K562 (cell line): ENCODE measurements around the gene ACSF2. TPM values are rescaled to one million over a fixed set of nuclear protein-coding genes. Genes with fewer than 3 reads are reported as not detected.
A peak's percentile ranks its signal among the peaks of the same experiment; 100 is the strongest.

Source experiments
- ATAC-seq: fragments of 200-7000 bp; cut with Tn5 transposase; 3 replicates; pipeline ENCODE4 v1.9.1; 2020; ENCODE audit warnings: moderate library complexity
- BruUV-seq: library from RNA; stranded (reverse); fragments of 400-500 nt; replicated peaks from 2 replicates; lab custom pipeline; 2021; lab: Mats Ljungman, UMichigan
- CTCF ChIA-PET: fragments of 300-600 bp; formaldehyde crosslinking; extraction: SDS; loops from one replicate; lab custom pipeline; 2021; ENCODE audit warnings: low intra/inter-chr PET ratio; lab: Yijun Ruan, JAX
- POLR2A ChIA-PET: fragments of 300-600, 350-650 bp; sonication (Branson Sonifier 250); formaldehyde crosslinking; extraction: SDS; loops from one replicate; lab custom pipeline; 2021; ENCODE audit warnings: antibody characterized with exemption, inconsistent platforms; lab: Yijun Ruan, JAX
- DNase-seq, 4 experiments: peaks; one replicate each; pipeline versions ENCODE4 v3.0.0 to v3.0.0-alpha.2; 2011 to 2018; ENCODE audit warnings: low spot score in 3 of 4, mixed read lengths in 3 of 4; ENCODE audit errors: extremely low read depth in 1 of 4
- FAIRE-seq: peaks from 2 replicates; lab custom pipeline; 2011; peaks lifted over from hg19 to GRCh38; lab: Jason Lieb, UNC
- H2AFZ ChIP-seq: 2 replicates; pipeline ENCODE4 v1.6.0; 2011; ENCODE audit warnings: low read depth, low read length, control low read depth, inconsistent platforms
- H3K27ac ChIP-seq: fragments of 200-600 bp; 3 replicates; pipeline ENCODE4 v1.8.0; 2011; ENCODE audit warnings: low read depth, mild to moderate bottlenecking, control low read depth, inconsistent platforms, low read length, moderate library complexity, mixed read lengths; ENCODE audit errors: extremely low read depth
- H3K27me3 ChIP-seq, 2 experiments: fragments of 300-600 bp in 1 of 2; 2 replicates in 1 of 2; 3 replicates in 1 of 2; pipeline versions ENCODE4 v1.6.0 to v1.8.0; 2011; ENCODE audit warnings: inconsistent platforms in 2 of 2, low read length in 2 of 2, mild to moderate bottlenecking in 1 of 2, mixed read lengths in 1 of 2, moderate library complexity in 1 of 2; ENCODE audit not compliant: control insufficient read depth in 2 of 2, insufficient read depth in 2 of 2
- H3K36me3 ChIP-seq: fragments of 300-600 bp; 3 replicates; pipeline ENCODE4 v1.8.0; 2011; ENCODE audit warnings: mild to moderate bottlenecking, low read length, inconsistent platforms; ENCODE audit not compliant: control insufficient read depth, insufficient read depth
- H3K4me1 ChIP-seq, 2 experiments: fragments of 200-600 bp in 1 of 2; replicated peaks in 1 of 2; 2 replicates in 1 of 2; 3 replicates in 1 of 2; pipeline versions ENCODE4 v1.5.1 to v1.8.0; 2011; ENCODE audit warnings: inconsistent platforms in 2 of 2, low read length in 2 of 2, mild to moderate bottlenecking in 1 of 2, mixed read lengths in 1 of 2, moderate library complexity in 1 of 2; ENCODE audit not compliant: control insufficient read depth in 2 of 2, insufficient read depth in 2 of 2
- H3K4me2 ChIP-seq: 2 replicates; pipeline ENCODE4 v1.6.1; 2011; ENCODE audit warnings: low read length, control low read depth, inconsistent platforms, mixed read lengths; ENCODE audit not compliant: insufficient read depth
- H3K4me3 ChIP-seq: fragments of 200-600 bp; sonication (generic), shearing (Covaris generic); 2 replicates; pipeline ENCODE4 v1.5.1; 2016; ENCODE audit warnings: control low read depth, inconsistent platforms
- H3K79me2 ChIP-seq: fragments of 200-600 bp; 3 replicates; pipeline ENCODE4 v1.8.0; 2011; ENCODE audit warnings: low read length, inconsistent platforms; ENCODE audit not compliant: control insufficient read depth, insufficient read depth
- H3K9ac ChIP-seq, 2 experiments: 2 replicates each; pipeline versions ENCODE4 v1.6.0 to v1.6.1; 2011; ENCODE audit warnings: low read depth in 2 of 2, low read length in 2 of 2, control low read depth in 1 of 2, inconsistent platforms in 1 of 2, mild to moderate bottlenecking in 1 of 2, mixed read lengths in 1 of 2; ENCODE audit not compliant: insufficient read depth in 1 of 2
- H3K9me1 ChIP-seq: one replicate; pipeline ENCODE4 v1.6.0; 2011; ENCODE audit warnings: inconsistent platforms, mild to moderate bottlenecking, low read length, moderate library complexity; ENCODE audit not compliant: control insufficient read depth, insufficient read depth
- H3K9me3 ChIP-seq: replicated peaks from 2 replicates; pipeline ENCODE4 v1.5.1; 2011; ENCODE audit warnings: low read depth, low read length, inconsistent platforms; ENCODE audit not compliant: control insufficient read depth, insufficient read depth
- H4K20me1 ChIP-seq: replicated peaks from 2 replicates; pipeline ENCODE4 v1.6.1; 2011; ENCODE audit warnings: low read length, inconsistent platforms, mixed read lengths; ENCODE audit not compliant: control insufficient read depth, insufficient read depth
- ARHGAP35 ChIP-seq: fragments of 450-650 bp; IDR thresholded peaks from 2 replicates; pipeline ENCODE4 v1.6.1; 2018; ENCODE audit not compliant: partially characterized antibody
- CHD2 ChIP-seq: IDR thresholded peaks from 2 replicates; pipeline ENCODE4 v1.6.1; 2011; ENCODE audit warnings: low read depth, low read length
- CREB1 ChIP-seq, 2 experiments: sonication (generic) in 1 of 2; formaldehyde crosslinking in 1 of 2; IDR thresholded peaks; 2 replicates each; pipeline versions ENCODE4 v1.6.1 to v1.8.0; 2012 to 2022; ENCODE audit warnings: inconsistent platforms in 1 of 2, mild to moderate bottlenecking in 1 of 2, missing genetic modification reagents in 1 of 2, moderate library complexity in 1 of 2
- CSDE1 ChIP-seq, 2 experiments: fragments of 450-650 bp; IDR thresholded peaks; 2 replicates each; pipeline ENCODE4 v1.6.1; 2016; ENCODE audit warnings: mild to moderate bottlenecking in 1 of 2
- KAT2B ChIP-seq: IDR thresholded peaks from one replicate; pipeline ENCODE4 v1.6.1; 2012; ENCODE audit warnings: low read depth, mild to moderate bottlenecking, control low read depth, inconsistent platforms, low read length, moderate library complexity
- NFE2 ChIP-seq: IDR thresholded peaks from 2 replicates; pipeline ENCODE4 v1.6.1; 2014; ENCODE audit warnings: antibody characterized with exemption, low read depth
- RBM15 ChIP-seq: fragments of 200-400 bp; formaldehyde crosslinking; IDR thresholded peaks from 2 replicates; pipeline ENCODE4 v1.6.1; 2018; ENCODE audit warnings: mild to moderate bottlenecking, low read length, moderate library complexity; ENCODE audit not compliant: insufficient read depth
- RBM25 ChIP-seq: fragments of 200-400 bp; formaldehyde crosslinking; IDR thresholded peaks from 2 replicates; pipeline ENCODE4 v1.6.1; 2018; ENCODE audit warnings: low read length, low read depth, moderate library complexity; ENCODE audit not compliant: severe bottlenecking
- SMAD3 ChIP-seq: fragments of 450-650 bp; formaldehyde crosslinking; conservative IDR thresholded peaks from 2 replicates; pipeline ENCODE4 v1.4.0; 2020; ENCODE audit warnings: mild to moderate bottlenecking
- SRSF9 ChIP-seq: fragments of 200-400 bp; formaldehyde crosslinking; IDR thresholded peaks from 2 replicates; pipeline ENCODE4 v1.6.1; 2017; ENCODE audit warnings: low read depth, low read length, borderline replicate concordance
- TCF3 ChIP-seq: sonication (generic); formaldehyde crosslinking; IDR thresholded peaks from 2 replicates; pipeline ENCODE4 v1.4.0; 2020; ENCODE audit warnings: mild to moderate bottlenecking, missing genetic modification reagents
- XRCC3 ChIP-seq: fragments of 450-650 bp; IDR thresholded peaks from 2 replicates; pipeline ENCODE4 v1.6.1; 2017; ENCODE audit warnings: mild to moderate bottlenecking, moderate library complexity
- ZC3H4 ChIP-seq: sonication (generic); formaldehyde crosslinking; IDR thresholded peaks from 2 replicates; pipeline ENCODE4 v1.9.0; 2021; ENCODE audit warnings: missing genetic modification reagents, borderline replicate concordance
- ZKSCAN3 ChIP-seq: fragments of 250-450 bp; sonication (Bioruptor Pico); IDR thresholded peaks from 2 replicates; pipeline ENCODE4 v1.4.0; 2020
- ZNF699 ChIP-seq: fragments of 250-450 bp; sonication (Bioruptor Pico); IDR thresholded peaks from 2 replicates; pipeline ENCODE4 v1.8.0; 2021; ENCODE audit warnings: mild to moderate bottlenecking, moderate library complexity; ENCODE audit not compliant: insufficient replicate concordance
- ZSCAN29 ChIP-seq: fragments of 450-650 bp; IDR thresholded peaks from 2 replicates; pipeline ENCODE4 v1.6.1; 2017
- WGBS: fragments of 100-300 bp; shearing (Covaris generic); methylation state at CpG from one replicate; pipeline ENCODE4 v1.1.6; 2016; ENCODE audit warnings: low coverage, mixed read lengths; ENCODE audit not compliant: insufficient coverage; ENCODE audit errors: missing lambda C conversion rate; 5-methylcytosine and 5-hydroxymethylcytosine counted together
- in situ Hi-C: fragments of 300-500 bp; cut with MboI; formaldehyde crosslinking; loops from 4 replicates; pipeline ENCODE4 v1.15.0; 2018; ENCODE audit warnings: inconsistent platforms, mixed read lengths
- intact Hi-C: fragments of 100-400 bp; cut with micrococcal nuclease; formaldehyde crosslinking; loops from 2 replicates; pipeline ENCODE4 v1.14.2; 2022
- polyA plus RNA-seq, 8 experiments: library from polyadenylated mRNA; depleted of rRNA in 4 of 8; stranded (reverse) in 5 of 8; unstranded in 3 of 8; fragments of >200 nt; fragmentation: Nextera tagmentation in 2 of 8; fragmentation: Illumina TruSeq in 1 of 8; extraction: Ambion mirVana in 2 of 8; extraction: Trizol in 1 of 8; gene quantifications; 2 replicates each; pipeline versions ENCODE4 v1.2.1 to v1.2.3, GENCODE V29; 2011 to 2014; ENCODE audit warnings: inconsistent platforms in 1 of 8, missing spikeins in 1 of 8
- total RNA-seq, 7 experiments: library from RNA; depleted of rRNA in 6 of 7; stranded (reverse); fragments of >200 nt in 6 of 7; fragmentation: Illumina TruSeq in 2 of 7; extraction: Trizol in 2 of 7; gene quantifications; 2 replicates each; pipeline versions ENCODE4 v1.2.1 to v1.2.3, GENCODE V29; 2011 to 2021; ENCODE audit warnings: low replicate concordance in 1 of 7
- TF ChIP-seq, protein P1 (sequence below): fragments of 450-650 bp; IDR thresholded peaks from 2 replicates; pipeline ENCODE4 v1.6.1; 2016; ENCODE audit warnings: mild to moderate bottlenecking
- TF ChIP-seq, protein P2 (sequence below): fragments of 250-450 bp; sonication (Bioruptor Pico); IDR thresholded peaks from 2 replicates; pipeline ENCODE4 v1.9.0; 2021; ENCODE audit warnings: mild to moderate bottlenecking, inconsistent platforms

The ACSF2 gene
- total and polyA plus RNA-seq, 9 of the 15 experiments (the other 6 are each of a cell fraction or from before 2014, with no cell fraction given) = 0.89 to 6.1 (median 3.5) TPM

- TF ChIP-seq SMAD3 (CRISPR knock-in tag) (no peak), ZNF699 (CRISPR knock-in tag) (no peak)
Measured at GRCh38 chr17:50439008-50439407, 13.0 kb downstream of the ACSF2 start (continued).

DNA sequence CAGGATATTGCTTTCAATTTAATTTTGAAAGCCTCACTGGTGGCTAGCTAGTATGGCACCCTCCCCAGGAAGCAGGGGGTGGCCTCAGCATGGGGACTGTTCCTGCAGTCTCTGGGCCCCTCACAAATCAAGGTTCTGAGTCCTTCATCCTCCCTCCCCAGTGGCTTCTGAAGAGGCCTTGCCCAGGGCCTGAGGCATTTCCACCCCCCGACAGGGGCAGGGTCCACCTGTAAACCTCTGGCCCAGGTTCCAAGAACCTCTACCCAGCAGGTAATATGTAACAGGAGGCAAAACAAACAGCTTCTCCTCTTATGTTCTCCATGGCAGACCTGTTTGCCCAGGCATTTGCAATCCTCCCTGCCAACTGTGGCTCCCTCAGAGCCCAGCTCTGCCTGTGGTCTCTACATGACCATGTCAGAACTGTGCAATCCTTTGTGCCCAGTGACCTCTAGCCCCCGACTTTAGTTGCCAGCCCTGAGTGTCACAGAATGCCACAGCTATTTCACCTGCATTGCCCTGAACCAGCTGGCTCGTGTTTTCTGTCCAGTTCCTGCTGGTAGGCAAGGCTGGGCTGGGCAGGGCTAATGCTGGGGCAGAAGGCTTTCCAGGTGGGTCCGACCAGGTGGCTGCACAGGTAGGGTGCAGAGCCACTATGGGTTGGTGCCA, 14.3 kb downstream of the ACSF2 start:
- FAIRE-seq = no peak
- 9% methylated on average over 4 of the region's 4 CpGs for WGBS
- POLR2A ChIA-PET = interaction anchor here (0.9 to 1.0 kb wide), 2 partner anchors 9 to 15 kb away, joined by 3 to 7 read pairs; no protein-coding TSS in a partner anchor
- TF ChIP-seq, protein P1, sequence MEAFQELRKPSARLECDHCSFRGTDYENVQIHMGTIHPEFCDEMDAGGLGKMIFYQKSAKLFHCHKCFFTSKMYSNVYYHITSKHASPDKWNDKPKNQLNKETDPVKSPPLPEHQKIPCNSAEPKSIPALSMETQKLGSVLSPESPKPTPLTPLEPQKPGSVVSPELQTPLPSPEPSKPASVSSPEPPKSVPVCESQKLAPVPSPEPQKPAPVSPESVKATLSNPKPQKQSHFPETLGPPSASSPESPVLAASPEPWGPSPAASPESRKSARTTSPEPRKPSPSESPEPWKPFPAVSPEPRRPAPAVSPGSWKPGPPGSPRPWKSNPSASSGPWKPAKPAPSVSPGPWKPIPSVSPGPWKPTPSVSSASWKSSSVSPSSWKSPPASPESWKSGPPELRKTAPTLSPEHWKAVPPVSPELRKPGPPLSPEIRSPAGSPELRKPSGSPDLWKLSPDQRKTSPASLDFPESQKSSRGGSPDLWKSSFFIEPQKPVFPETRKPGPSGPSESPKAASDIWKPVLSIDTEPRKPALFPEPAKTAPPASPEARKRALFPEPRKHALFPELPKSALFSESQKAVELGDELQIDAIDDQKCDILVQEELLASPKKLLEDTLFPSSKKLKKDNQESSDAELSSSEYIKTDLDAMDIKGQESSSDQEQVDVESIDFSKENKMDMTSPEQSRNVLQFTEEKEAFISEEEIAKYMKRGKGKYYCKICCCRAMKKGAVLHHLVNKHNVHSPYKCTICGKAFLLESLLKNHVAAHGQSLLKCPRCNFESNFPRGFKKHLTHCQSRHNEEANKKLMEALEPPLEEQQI = no peak
- no peak for TF ChIP-seq RBM25
- TF ChIP-seq ZKSCAN3 (CRISPR knock-in tag) = no peak
- TF ChIP-seq, protein P2, sequence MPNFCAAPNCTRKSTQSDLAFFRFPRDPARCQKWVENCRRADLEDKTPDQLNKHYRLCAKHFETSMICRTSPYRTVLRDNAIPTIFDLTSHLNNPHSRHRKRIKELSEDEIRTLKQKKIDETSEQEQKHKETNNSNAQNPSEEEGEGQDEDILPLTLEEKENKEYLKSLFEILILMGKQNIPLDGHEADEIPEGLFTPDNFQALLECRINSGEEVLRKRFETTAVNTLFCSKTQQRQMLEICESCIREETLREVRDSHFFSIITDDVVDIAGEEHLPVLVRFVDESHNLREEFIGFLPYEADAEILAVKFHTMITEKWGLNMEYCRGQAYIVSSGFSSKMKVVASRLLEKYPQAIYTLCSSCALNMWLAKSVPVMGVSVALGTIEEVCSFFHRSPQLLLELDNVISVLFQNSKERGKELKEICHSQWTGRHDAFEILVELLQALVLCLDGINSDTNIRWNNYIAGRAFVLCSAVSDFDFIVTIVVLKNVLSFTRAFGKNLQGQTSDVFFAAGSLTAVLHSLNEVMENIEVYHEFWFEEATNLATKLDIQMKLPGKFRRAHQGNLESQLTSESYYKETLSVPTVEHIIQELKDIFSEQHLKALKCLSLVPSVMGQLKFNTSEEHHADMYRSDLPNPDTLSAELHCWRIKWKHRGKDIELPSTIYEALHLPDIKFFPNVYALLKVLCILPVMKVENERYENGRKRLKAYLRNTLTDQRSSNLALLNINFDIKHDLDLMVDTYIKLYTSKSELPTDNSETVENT (CRISPR knock-in tag) = no peak
- TF ChIP-seq XRCC3 = no peak
- no peak for TF ChIP-seq CHD2
- no peak for TF ChIP-seq SRSF9
- TF ChIP-seq ZSCAN29 = no peak
- TF ChIP-seq TCF3 (CRISPR knock-in tag) = no peak
- TF ChIP-seq CREB1 (IDR thresholded peaks at IDR 0.05) = no peak
- no peak for TF ChIP-seq CREB1 (CRISPR knock-in tag; IDR thresholded peaks at IDR 0.05)
- TF ChIP-seq ZC3H4 (CRISPR knock-in tag) = no peak
- no peak for TF ChIP-seq CSDE1 (IDR thresholded peaks at IDR 0.05)
- no peak for TF ChIP-seq ARHGAP35
- TF ChIP-seq NFE2 = no peak
- TF ChIP-seq RBM15 = no peak
- no peak for TF ChIP-seq KAT2B

More for the DNA sequence above, 14.3 kb downstream of the ACSF2 start:
- BruUV-seq = no TSS peak
- H3K27ac ChIP-seq = no peak overlapping the region
- no peaks in the 10 kb centered on the region for H3K9me1 ChIP-seq
- peaks cover 6 to 15% of the 10 kb centered on the region in 2 experiments; a peak in 4 of 5 replicates for H3K4me1 ChIP-seq
- no peak overlapping the region for H2AFZ ChIP-seq
- CTCF ChIA-PET = no interaction called here
- DNase-seq (no peak), ATAC-seq (no peak)
- no peaks in the 10 kb centered on the region for H3K79me2 ChIP-seq
- no peaks in the 10 kb centered on the region; a peak in 1 of 5 replicates for H3K27me3 ChIP-seq
- no peaks in the 10 kb centered on the region for H3K36me3 ChIP-seq
- H3K4me2 ChIP-seq = no peak overlapping the region
- no peak overlapping the region for H3K4me3 ChIP-seq
- no peaks in the 10 kb centered on the region for H3K9me3 ChIP-seq
- in situ Hi-C loops = no loop called here
- intact Hi-C loops = no loop called here
- no peaks in the 10 kb centered on the region; the same call in 1 of the 2 replicates for H4K20me1 ChIP-seq
- H3K9ac ChIP-seq = peak overlapping the region in 1 of 2 experiments; percentile 43; a peak in 2 of 4 replicates
